Suprapubic skin (tissue), 4 donors: Measurements from ENCODE around the gene COG5.

Experiments
- POLR2A ChIP-seq, 2 donors: fragments of 450-650 bp; IDR thresholded peaks; one replicate each; pipeline ENCODE4 v1.6.1; 2017; ENCODE audit warnings: antibody characterized with exemption in 2 of 2, mild to moderate bottlenecking in 2 of 2, moderate library complexity in 2 of 2
- POLR2AphosphoS5 ChIP-seq, 3 donors: sonication (generic); formaldehyde crosslinking; IDR thresholded peaks; one replicate each; pipeline ENCODE4 v1.6.1; 2017; ENCODE audit warnings: antibody characterized with exemption in 3 of 3
- TF ChIP-seq, protein P1 (sequence below), 2 donors: fragments of 200-600 bp in 1 of 2; fragments of 450-650 bp in 1 of 2; sonication (generic) in 1 of 2; IDR thresholded peaks; one replicate each; pipeline ENCODE4 v1.5.1; 2016 to 2019; ENCODE audit warnings: antibody characterized with exemption in 2 of 2, mild to moderate bottlenecking in 1 of 2, moderate library complexity in 1 of 2

DNA sequence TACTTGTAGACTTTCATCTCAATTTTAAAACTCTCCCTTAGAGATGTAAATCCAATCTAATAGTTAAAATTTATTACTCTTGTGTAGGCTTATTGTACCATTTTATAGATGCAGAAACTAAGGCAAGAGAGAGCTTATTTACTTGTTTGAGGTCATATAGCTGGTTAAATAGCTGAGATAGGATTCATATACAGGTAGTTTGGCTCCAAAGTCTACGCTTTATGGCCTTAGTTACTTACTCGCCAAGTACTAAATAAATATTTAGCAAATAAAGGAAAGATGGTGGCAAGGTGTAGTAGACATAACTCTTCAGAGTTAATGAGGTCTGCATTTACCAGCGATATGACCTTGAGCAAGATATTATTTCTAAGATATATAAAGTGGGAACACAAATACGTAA, 308.1 kb downstream of the COG5 start:
- TF ChIP-seq POLR2A (IDR thresholded peaks at IDR 0.05), result no peak
- TF ChIP-seq POLR2AphosphoS5 (IDR thresholded peaks at IDR 0.05), result no peak
- TF ChIP-seq, protein P1, sequence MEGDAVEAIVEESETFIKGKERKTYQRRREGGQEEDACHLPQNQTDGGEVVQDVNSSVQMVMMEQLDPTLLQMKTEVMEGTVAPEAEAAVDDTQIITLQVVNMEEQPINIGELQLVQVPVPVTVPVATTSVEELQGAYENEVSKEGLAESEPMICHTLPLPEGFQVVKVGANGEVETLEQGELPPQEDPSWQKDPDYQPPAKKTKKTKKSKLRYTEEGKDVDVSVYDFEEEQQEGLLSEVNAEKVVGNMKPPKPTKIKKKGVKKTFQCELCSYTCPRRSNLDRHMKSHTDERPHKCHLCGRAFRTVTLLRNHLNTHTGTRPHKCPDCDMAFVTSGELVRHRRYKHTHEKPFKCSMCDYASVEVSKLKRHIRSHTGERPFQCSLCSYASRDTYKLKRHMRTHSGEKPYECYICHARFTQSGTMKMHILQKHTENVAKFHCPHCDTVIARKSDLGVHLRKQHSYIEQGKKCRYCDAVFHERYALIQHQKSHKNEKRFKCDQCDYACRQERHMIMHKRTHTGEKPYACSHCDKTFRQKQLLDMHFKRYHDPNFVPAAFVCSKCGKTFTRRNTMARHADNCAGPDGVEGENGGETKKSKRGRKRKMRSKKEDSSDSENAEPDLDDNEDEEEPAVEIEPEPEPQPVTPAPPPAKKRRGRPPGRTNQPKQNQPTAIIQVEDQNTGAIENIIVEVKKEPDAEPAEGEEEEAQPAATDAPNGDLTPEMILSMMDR (IDR thresholded peaks at IDR 0.05), result no peak
